Urothelium cell line (cell line): ENCODE data around the gene MAP7.
"Not testable (repeated sequence)": the region's sequence is repeated elsewhere in the genome, so short reads cannot be mapped to it uniquely, and the experiment has no call there.

ENCODE experiments used
- DNase-seq: peaks from one replicate; pipeline ENCODE4 v3.0.0; 2011; ENCODE audit warnings: low spot score, mixed read lengths
- FAIRE-seq: peaks from 2 replicates; lab custom pipeline; 2011; peaks lifted over from hg19 to GRCh38; lab: Jason Lieb, UNC

Gene MAP7

DNA sequence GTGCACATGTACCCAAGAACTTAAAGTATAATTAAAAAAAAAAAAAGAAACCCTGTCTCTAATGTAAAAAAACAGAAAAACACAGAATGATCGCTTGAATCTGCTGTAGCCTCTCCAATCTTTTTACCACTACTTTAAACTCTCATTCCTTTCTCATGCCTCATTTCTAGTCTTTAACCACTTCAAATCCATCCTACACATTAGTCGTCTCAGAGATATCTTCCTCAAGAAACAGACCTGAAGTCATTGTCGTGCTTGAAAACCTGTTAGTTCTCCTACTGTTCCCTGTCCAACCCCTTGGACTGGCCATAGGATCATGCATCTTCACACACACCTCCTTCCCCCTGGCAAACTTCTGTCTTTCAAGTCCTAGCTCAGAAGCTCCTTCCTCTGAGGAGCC, 148.5 kb downstream of the MAP7 start:
- DNase-seq (no peak), FAIRE-seq (no peak)

DNA sequence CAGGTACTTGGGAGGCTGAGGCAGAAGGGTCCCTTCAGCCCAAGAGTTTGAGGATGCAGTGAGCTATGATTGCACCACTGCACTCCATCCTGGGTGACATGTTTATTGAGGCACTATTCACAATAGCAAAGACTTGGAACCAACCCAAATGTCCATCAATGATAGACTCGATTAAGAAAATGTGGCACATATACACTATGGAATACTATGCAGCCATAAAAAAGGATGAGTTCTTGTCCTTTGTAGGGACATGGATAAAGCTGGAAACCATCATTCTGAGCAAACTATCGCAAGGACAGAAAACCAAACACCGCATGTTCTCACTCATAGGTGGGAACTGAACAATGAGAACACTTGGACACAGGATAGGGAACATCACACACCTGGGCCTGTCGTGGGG, 149.0 kb downstream of the MAP7 start:
- not testable (repeated sequence) for DNase-seq, FAIRE-seq

DNA sequence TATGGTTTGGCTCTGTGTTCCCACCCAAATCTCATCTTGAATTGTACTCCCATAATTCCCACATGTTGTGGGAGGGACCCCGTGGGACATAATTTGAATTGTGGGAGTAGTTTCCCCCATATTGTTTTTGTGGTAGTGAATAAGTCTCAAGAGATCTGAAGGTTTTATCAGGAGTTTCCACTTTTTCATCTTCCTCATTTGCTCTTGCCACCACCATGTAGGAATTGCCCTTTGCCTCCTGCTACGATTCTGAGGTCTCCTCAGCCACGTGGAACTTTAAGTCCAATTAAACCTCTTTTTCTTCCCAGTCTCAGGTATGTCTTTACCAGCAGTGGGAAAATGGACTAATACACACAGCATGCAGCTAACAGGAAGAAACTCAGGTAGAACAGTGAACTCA, 151.8 kb downstream of the MAP7 start:
- FAIRE-seq, result no peak

DNA sequence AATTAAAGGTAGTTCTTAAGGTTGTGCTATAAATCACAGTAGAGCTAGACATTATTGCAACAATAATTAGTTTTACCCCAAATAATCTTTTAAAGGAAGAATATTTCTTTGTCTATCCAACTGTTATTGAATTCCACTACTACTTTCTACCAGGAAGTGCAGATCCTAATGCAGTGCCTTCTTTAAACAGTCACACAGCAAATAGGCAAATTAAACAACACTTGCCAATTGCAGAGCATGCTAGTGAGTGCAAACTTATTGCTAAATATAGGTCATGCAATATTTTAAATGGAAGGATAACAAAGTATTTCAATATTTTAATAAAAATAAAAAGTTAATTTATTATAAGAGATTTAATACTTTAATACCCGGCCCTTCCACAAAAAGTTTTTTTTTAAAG, 153.3 kb downstream of the MAP7 start:
- DNase-seq (no peak), FAIRE-seq (no peak)

More for the DNA sequence above, 151.8 kb downstream of the MAP7 start:
- DNase-seq, result no peak

DNA sequence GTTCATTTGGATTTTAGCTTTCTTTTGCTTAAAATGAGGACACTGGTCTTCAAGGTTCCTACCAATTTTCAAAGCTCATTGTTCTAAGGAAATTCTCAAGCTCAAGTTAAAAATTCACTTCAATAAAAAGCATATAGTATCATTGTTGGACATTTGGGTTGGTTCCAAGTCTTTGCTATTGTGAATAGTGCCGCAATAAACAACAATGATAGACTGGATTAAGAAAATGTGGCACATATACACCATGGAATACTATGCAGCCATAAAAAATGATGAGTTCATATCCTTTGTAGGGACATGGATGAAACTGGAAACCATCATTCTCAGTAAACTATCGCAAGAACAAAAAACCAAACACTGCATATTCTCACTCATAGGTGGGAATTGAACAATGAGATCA, 159.3 kb downstream of the MAP7 start:
- not testable (repeated sequence) for FAIRE-seq, DNase-seq

- FAIRE-seq, result no peak
- DNase-seq, result no peak
These were observed 162.9 kb downstream of the MAP7 start for GRCh38 chr6:136387316-136387715.

- no peak for DNase-seq
- FAIRE-seq, result no peak
These were observed 166.8 kb downstream of the MAP7 start for GRCh38 chr6:136383268-136383937.

DNA sequence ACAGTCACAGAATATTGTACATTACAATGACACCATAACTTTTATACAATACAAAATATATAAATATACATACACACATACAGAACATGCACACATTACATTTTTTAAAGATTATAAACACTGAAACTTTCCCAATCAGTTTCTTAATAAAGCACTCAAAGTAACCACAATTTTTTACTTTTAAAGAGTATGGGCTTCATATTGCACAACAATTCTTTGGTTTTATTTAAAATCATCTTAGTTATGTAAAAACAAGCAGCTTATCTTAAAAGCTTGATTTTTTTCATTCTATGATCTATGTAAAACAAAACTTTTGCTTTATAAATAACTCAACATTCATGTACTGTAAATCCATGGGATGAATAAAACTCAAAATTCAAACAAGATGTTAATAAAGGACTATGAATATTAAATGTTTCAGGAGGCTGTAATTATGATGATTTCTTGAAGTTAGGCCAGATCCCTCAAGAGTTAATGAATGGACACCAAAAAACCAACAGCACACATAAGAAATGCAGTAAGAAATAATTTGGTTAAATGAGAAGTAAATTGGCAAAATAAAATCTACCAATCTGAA, 167.5 kb downstream of the MAP7 start:
- no peak for DNase-seq
- no peak for FAIRE-seq

GRCh38 chr6:136378888-136379287, 171.3 kb downstream of the MAP7 start:
- no peak for FAIRE-seq

DNA sequence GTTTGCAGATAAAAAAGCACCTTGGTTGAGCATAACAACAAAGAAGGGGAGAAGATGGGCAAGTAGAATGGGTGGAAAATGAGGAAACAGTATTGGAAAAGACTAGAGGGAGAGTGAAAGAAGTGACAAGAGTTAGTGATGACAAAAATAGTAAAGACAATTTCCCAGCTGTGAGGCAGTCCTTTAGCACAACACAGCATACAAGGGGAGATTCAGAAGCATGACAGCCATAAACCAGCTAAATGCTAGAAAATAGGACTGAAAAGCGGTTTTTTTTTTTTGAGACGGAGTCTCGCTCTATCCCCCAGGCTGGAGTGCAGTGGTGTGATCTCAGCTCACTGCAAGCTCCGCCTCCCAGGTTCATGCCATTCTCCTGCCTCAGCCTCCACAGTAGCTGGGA, 174.4 kb downstream of the MAP7 start:
- DNase-seq, FAIRE-seq: not testable (repeated sequence)

More at GRCh38 chr6:136378888-136379287, 171.3 kb downstream of the MAP7 start:
- no peak for DNase-seq

DNA sequence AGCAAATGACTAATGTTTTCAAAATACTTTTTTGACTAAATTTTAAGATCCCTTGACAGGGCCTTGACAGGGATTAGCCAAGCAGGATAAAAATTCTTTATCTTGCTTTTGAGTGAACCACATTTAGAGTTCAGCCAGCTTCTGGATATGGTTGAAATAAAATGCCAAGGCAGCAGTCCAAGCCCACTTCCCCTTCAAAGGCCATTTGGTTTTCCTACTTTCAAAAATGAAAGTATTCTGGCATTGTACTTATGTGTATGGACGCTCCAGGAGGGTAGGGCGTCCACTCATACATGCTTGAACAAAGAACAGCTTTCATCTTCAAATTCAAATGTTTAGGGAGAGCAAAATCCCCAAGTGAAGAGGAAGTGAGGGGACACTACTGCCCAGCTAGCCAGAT, 178.3 kb downstream of the MAP7 start:
- FAIRE-seq (no peak), DNase-seq (no peak)

GRCh38 chr6:136370988-136371728, 179.1 kb downstream of the MAP7 start:
- no peak for FAIRE-seq
- DNase-seq, result no peak

GRCh38 chr6:136365776-136366354, 184.4 kb downstream of the MAP7 start:
- no peak for DNase-seq
- no peak for FAIRE-seq

GRCh38 chr6:136362421-136363356, 187.5 kb downstream of the MAP7 start:
- DNase-seq (no peak), FAIRE-seq (no peak)

GRCh38 chr6:136361787-136362186, 188.4 kb downstream of the MAP7 start:
- FAIRE-seq (no peak), DNase-seq (no peak)

GRCh38 chr6:136360783-136361182, 189.4 kb downstream of the MAP7 start:
- no peak for FAIRE-seq

GRCh38 chr6:136359851-136360250, 190.4 kb downstream of the MAP7 start:
- FAIRE-seq, result no peak
- DNase-seq, result no peak

More at GRCh38 chr6:136360783-136361182, 189.4 kb downstream of the MAP7 start:
- DNase-seq, result no peak

DNA sequence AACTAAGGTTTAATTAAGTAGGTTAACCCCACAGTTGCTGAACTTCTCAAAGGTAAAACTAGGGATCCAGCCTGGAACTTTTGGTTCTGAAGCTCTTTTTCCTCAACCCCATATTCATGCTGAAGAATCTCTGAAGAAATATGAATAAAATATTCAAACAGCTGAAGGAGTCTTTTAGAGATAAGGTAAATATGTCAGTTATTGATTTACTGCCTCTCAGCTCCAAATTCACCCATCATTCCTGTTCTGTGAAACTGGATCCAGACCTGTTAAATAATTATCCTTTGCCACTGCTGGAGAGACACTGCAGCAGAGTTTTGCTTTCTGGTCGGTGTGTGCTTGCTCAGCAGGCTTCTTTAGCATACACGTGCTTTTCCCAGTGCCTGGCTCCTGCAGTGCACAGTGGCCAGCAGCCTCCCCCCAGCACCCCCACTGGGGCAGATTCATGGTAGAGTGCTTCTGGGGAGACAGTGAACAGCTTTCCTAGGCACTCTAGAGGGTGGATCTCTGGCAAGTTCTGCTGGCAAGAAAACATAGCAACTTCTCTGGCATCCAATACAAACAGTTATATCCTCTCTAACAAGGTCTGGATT, 198.6 kb downstream of the MAP7 start:
- DNase-seq (no peak), FAIRE-seq (no peak)

DNA sequence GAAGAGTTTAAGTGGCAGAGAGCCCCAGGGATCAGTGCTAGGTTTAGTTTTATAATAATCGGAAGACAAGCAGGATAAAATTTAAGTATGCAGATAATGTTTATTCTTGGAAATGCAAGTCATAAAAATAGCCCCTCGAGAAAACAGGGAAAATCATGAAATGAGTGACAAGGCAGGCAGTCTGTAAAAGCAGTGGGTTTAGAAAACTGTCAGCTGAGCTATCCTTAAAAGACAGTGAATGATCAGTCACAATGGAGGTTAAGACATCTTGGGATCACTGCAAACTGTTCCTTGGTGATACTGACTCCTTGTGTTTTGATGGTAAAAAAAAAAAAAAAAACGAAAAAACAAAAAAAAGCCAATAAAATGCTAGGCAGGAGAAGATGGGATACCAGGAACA, 199.3 kb downstream of the MAP7 start:
- no peak for DNase-seq
- FAIRE-seq, result no peak

DNA sequence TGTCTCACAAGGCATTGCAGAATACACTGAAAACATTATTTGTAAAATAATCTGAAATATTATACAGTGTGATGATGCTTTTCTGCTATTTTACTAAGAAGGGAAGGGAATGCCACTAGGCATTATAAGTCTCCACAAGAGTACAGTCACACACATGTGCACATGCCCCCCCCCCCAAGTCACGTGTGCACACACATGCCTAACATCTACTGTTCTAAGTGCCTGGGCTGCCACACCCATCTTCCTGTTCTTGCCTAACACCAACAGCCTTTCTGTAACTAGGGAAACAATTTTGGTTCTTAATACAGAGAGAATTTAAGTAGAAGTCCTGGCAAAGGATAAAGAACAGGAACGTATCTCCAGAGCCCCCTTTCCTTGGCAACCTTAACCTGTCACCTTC, 202.4 kb downstream of the MAP7 start:
- DNase-seq (no peak), FAIRE-seq (no peak)
